A172 (cell line): ENCODE data around the gene BICD2. TPM values are rescaled to one million over a fixed set of nuclear protein-coding genes. Genes with fewer than 3 reads are reported as not detected.

Source experiments
- DNase-seq: peaks from one replicate; pipeline ENCODE4 v3.0.0-alpha.2; 2015; ENCODE audit warnings: low spot score
- total RNA-seq: library from RNA; depleted of rRNA; stranded (reverse); fragments of >200 nt; shearing (Covaris generic); gene quantifications from 2 replicates; pipeline ENCODE4 v1.2.3, GENCODE V29; 2014

Gene BICD2
- total RNA-seq, 1 experiment from 2014 or later = 31.7 TPM

DNA sequence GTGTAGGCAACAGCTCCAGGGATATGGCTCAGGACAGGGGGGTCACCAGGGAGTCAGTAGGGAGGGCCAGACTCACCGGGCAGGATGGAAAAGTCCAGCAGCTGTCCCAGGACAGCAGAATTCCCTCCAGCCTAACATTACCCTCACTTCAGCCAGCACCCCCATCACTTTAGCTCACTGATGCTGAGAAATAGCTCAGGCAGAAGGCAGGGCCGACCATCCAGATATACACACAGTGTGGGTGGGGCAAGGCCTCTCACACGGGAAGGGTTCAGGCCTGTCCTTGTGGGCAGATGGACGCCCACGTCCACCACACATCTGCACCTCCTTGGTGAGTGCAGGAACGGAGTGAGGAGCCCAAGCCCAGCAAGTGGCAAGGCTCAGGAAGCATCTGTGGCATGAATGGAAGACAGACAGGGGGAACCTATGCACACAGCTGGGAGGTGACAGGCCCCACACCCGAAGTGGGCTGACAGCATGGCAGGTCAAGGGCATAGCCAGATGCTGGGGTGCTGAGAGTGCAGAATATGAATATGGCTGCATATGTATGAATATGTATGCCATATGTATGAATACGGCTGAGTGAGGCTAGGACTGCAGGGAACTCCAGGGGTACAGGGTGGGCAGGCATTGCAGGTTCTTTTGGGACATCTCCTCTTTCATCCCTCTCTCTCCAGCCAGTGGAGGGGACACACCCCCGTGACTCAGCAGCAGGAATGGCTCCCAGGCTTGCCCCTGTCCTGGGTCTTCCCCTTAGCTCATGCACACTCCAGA is 17.0 kb downstream of the BICD2 start:
- DNase-seq = peak; percentile 44

GRCh38 chr9:92746567-92747458 is 17.8 kb downstream of the BICD2 start:
- DNase-seq = no peak

- DNase-seq = no peak
These were observed 18.8 kb downstream of the BICD2 start for GRCh38 chr9:92745881-92746280.

DNA sequence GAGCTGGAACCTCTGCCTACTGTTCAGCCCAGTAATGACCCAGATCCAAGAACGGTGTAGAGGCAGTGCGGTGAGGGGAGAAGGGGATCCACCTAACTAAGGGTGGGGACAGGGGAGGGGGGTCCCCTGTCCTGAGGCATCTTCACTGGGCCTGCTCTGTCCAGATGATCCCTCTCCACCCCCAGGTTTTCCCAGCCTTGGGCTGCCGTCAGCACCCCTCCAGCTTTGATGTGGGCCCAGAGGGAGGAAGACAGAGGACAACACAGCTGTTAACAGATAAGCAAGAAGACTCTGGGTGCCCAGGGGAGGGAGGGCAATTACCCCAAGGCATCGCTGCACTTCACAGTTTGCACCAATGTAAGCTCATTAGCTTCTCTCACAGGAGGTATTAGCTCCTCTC is 19.3 kb downstream of the BICD2 start:
- no peak for DNase-seq

DNA sequence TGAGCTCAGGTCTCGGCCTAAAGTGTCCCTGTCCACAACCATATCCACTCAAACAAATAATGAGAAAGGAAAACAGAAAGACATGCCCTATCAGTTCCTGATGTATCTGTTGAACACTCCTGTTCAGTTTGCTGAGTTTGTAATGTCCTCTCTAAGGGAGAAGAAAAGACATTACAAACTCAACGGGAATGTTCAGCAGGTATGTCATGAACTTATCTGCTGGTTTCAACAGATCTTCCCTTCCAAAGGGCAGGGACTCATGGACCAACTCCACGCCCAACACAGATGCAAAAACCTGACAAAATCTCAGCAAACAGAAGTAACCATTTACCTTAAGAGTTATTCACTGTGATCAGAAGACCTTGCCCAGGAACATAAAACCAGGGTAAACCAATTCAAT is 23.7 kb downstream of the BICD2 start:
- DNase-seq = no peak

DNA sequence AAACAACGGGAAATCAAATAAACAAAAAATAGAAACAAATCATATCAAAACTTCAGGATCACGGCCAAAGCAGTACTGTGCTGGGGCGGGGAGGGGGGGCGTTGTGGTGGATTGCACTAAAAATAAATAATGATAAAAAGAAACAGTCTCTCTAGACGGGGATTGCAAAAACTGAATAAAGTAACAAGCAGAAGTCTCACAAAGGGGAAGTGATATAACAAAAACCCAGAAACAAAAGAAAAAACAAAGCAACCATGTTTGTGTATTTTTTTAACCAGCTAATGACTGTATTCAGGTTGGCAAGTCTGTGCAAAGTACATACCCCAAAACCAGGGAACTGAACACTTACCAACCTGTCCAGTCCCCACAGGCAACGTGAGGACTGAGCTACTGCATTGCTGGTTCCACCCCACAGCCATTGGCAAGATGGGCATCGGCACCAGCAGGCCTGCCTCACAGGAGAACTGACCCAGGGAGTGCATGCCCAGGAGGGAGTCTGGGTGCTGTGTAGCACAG is 24.1 kb downstream of the BICD2 start:
- DNase-seq = no peak

DNA sequence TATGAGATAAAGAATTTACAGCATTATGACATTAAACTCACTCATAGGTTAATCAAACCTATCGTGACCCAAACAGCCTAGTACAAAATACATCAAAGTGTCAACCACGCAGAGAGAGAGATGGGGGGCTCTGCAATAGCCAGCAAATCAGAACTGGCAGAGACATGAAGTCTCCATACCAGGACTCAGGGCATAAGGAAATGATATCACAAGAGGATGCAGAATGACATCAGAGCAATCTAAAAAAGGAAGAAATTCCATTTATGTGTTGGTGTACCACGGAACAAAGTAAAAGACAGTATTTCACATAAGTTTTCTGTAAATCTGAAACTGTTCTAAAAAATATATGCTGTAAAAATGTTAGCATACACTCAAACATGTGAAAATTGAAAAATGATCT is 24.6 kb downstream of the BICD2 start:
- DNase-seq = no peak

DNA sequence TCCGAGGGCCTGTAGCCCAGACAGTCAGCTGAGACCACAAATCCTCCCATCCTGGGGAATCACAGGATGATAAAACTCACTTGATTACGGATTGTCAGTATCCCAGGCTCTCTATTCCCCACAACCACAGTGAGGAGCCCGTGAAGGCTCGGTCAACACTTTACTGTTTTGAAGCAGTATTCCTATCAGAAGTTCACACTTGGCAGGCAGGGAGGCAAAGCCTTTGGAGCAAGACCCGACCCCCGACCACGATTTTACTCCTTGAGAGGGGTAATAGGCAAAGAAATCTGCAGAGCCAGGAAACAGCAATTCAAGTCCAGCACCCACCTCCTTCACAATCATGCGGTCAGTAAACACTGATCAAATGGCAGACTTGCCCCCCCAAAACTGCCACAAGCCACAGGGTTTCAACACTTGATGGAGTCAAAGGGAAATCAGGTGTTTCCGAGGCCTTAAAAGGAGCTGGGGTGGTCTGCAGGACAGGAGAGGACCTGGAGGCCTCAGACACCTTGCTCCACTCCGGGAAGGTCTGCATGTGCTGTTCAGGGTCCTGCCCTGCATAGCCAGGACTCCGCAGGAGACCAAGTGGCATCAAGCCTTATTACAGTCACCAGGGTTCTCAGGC is 25.2 kb downstream of the BICD2 start:
- no peak for DNase-seq

- no peak for DNase-seq
These were observed 26.0 kb downstream of the BICD2 start for GRCh38 chr9:92738661-92739081.

- DNase-seq = no peak
These were observed 26.9 kb downstream of the BICD2 start for GRCh38 chr9:92737611-92738299.

GRCh38 chr9:92737216-92737606 is 27.4 kb downstream of the BICD2 start:
- DNase-seq = no peak

GRCh38 chr9:92736563-92737215 is 27.9 kb downstream of the BICD2 start:
- DNase-seq = no peak

DNA sequence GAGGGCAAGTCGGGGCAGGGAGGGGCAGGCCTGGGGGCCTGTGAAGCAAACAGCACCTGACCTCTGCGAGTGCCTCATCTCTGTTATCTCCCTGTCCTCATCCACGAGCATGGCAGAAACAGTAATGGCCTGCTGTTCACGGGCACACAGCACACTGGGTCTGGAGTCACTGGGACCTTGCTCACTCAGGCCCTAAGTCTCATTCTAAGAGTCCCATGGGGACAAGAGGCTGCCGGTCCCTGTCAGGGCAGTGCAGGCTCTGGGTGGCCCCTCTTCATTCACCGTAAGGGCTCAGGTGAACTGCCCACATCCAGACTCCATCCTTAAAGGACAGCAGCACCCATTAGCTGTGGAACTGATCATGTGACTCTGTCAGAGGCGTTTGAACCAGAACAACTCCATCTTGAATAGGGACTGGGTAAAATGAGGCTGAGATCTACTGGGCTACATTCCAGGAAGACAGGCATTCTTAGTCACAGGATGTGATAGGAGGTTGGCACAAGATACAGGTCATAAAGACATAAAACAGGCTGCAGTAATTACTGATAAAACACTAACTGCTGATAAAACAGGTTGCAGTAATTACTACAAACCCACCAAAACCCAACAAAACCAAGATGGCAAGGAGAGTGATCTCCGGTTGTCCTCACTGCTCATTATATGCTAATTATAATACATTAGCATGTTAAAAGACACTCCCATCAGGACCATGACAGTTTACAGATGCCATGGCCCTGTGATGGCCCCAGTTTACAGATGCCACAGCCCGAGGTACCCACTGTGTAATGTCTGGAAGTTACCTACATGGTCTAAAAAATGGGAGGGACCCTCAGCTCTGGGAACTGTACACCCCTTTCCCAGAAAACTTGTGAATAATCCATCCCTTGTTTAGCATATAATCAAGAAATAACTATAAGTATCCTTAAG is 28.7 kb downstream of the BICD2 start:
- peak; percentile 20 for DNase-seq

- DNase-seq = no peak
These were observed 29.6 kb downstream of the BICD2 start for GRCh38 chr9:92734931-92735635.

GRCh38 chr9:92730897-92731296 is 33.7 kb downstream of the BICD2 start:
- no peak for DNase-seq

- DNase-seq = no peak
These were observed 34.9 kb downstream of the BICD2 start for GRCh38 chr9:92729735-92730155.

DNA sequence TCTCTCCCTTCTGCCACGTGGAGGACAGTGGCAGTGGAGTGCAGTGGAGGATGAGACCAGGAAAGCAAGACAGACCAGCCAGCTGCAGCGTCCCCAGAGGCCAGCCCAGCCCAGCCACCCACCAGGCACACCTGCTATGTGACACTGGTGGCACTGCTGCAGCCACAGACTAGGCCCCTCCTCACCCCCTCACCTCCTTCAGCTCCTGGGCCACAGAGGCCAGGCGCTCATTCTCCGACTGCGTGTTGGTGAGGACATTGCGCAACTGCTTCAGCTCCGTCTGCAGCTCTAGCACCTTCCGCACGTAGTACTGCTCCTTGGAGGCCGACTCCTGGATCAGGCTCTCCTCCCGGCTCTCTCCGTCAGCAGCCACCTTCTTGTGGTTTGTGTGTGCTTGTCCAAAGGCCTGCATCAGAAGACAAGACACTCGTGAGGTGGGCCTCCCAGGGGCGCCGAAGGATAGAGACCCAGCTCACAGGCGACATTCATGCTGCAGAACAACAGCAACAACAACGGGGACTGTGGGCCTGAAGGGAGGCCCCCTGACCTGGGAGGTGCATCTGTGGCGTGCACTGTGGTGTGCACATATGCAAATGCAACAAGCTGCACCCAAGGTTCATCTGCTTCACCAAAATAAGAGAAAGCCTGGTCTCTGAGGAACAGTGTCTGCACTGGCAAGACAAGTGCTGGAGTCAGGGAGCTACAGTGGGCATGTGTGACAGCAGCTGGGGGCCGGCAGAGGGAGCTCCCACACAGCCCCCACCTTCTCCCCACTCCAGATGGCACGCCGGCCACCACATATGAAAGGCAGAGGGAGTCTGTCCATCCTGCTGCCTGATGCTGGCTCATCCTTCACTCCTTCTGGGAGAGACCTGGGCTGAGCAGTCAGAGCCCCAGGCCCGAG is 35.5 kb downstream of the BICD2 start:
- DNase-seq = no peak
